ENCODE results near the gene ELMO1.
A peak's percentile ranks its signal among the peaks of the same experiment; 100 is the strongest.

Gene ELMO1, protein sequence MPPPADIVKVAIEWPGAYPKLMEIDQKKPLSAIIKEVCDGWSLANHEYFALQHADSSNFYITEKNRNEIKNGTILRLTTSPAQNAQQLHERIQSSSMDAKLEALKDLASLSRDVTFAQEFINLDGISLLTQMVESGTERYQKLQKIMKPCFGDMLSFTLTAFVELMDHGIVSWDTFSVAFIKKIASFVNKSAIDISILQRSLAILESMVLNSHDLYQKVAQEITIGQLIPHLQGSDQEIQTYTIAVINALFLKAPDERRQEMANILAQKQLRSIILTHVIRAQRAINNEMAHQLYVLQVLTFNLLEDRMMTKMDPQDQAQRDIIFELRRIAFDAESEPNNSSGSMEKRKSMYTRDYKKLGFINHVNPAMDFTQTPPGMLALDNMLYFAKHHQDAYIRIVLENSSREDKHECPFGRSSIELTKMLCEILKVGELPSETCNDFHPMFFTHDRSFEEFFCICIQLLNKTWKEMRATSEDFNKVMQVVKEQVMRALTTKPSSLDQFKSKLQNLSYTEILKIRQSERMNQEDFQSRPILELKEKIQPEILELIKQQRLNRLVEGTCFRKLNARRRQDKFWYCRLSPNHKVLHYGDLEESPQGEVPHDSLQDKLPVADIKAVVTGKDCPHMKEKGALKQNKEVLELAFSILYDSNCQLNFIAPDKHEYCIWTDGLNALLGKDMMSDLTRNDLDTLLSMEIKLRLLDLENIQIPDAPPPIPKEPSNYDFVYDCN

GRCh38 chr7:37448636-37449361, at the start of gene ELMO1:
TSS of gene ELMO1 (minus strand) at chr7:37448864. CDS start at chr7:37342690, 106,174 bp downstream.
- DNase-seq = peak; percentile 66 to 74

DNA sequence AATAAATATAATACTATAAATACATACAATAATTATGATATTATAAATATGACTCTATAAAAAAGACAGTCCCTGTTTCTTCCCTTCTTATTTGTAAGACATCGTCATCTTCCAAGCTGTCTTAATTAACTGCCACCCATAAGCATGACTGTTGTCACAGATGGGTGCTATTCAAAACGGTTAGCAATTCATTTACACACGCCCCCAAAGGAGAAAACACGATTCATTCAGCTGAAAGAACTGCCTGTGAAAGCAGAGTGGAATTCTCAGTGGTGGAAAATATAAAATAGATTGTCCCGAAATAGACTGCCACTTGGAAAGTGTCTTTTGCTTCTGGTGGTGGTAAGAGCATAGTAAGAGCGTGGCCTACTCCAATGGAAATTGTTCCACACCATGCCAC, 48.9 kb upstream of the ELMO1 start:
- no peak for DNase-seq

- peak in 1 of 2 donors; percentile 3 for DNase-seq
Measured at GRCh38 chr7:37495574-37496184, 47.0 kb upstream of the ELMO1 start.

DNA sequence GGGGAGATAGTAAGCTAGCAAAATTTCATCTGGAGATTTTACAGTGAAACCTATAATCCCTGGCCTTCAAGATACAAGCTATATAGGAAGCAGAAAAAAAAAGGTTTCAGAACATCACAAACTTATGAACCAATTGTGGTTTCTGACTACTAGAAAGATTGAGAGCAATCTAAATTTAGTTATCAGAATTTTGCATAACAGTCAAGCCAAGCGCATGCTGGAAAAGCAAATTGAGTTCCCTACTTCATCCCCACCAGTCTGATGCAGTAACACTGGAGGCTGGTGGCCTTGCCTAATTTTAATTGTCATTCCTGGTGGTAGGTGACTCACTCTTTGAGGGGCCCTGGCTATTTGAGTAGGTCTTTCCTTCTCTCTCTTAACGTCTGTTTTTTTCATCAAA, 46.3 kb upstream of the ELMO1 start:
- DNase-seq = no peak

- DNase-seq = no peak
Measured at GRCh38 chr7:37493810-37494209, 45.1 kb upstream of the ELMO1 start.

GRCh38 chr7:37493123-37493522, 44.5 kb upstream of the ELMO1 start:
- no peak for DNase-seq

- no peak for DNase-seq
Measured at GRCh38 chr7:37491919-37492694, 43.4 kb upstream of the ELMO1 start.

- no peak for DNase-seq
Measured at GRCh38 chr7:37489703-37490102, 41.0 kb upstream of the ELMO1 start.

DNA sequence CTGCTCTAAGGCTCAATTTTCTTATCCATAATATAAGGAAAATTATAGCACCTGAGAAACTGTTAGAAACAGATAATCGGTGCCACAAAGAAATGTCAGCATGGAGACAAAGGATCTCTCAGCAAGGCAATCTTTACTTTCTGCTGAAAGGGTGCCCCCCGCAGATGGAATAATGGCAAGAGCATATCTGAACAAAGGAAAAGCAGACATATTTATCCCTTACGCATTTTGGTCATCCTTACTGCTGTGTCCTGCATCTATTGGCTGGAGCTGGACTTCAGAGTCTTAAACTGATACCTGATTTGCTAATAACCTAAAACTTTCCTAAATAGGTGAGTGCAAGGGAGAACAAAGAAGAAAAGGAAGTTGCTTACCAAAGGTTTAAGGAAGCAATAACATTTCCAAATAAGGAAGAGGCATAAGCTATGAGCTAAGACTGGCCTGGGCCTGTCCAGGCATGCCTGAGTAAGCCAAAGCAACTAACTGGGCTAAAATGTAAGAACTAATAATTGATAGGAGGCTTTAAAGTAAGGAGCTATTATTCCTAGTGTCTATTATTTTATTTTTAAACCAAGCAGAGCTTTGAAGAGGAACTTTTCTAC, 39.6 kb upstream of the ELMO1 start:
- no peak for DNase-seq

DNA sequence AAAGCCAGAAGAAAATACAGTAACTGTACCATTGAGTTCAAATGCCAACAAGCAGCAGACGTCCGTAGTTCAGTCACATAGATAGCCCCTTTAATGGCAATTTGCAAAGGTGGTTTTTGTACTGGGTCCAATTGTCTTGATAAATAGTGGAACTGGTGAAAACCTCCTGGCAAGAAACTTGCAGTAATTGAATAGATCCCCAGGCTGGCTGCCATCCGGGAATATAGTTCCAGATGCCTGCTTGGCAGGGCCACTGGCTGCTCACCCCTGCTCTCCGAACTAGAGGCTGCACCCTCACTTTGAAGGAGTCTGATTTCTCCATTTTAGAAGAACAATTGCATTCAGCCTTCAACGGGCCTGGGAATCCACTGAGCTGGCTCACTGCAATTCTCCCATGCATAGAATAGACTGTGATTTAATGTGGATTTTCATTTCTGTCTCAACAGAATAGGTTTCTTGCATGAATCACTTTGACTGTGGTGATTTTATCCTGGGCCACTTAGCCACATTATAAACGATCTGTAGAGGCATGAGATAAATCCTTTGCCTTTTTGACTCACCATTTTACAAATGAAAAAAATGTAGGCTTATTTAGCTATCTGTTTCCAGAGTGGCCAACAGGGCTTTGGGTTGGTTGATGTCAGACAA, 35.9 kb upstream of the ELMO1 start:
- no peak for DNase-seq

- no peak for DNase-seq
Measured at GRCh38 chr7:37483627-37484026, 35.0 kb upstream of the ELMO1 start.

GRCh38 chr7:37482953-37483352, 34.3 kb upstream of the ELMO1 start:
- no peak for DNase-seq

- no peak for DNase-seq
Measured at GRCh38 chr7:37482505-37482904, 33.8 kb upstream of the ELMO1 start.

DNA sequence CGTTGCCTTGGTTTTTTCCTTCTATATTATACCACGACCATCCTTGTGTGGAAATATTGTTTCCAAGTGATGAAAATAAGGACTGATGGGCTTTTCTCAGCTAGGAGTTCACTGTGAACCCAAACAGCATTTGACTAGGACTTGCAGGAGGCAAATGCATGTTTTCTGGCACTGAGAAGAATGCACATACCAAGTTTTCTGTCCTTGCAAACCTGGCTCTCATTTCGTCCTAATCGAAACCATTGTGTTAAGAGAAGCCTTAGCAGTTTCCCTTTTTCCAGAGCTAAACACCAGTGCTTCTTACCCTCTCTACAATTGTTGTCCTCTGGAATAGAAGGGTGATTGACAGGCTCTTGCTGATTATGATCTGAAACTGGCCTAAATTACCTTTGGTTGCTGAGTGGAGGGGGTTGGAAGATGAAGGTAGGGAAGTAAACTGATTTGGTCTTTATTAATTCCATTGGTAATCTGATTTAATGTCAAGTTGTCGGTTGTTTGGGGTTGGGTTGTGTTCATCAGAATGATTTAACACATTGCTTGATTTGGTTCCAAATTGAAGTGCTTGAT, 33.1 kb upstream of the ELMO1 start:
- no peak for DNase-seq

DNA sequence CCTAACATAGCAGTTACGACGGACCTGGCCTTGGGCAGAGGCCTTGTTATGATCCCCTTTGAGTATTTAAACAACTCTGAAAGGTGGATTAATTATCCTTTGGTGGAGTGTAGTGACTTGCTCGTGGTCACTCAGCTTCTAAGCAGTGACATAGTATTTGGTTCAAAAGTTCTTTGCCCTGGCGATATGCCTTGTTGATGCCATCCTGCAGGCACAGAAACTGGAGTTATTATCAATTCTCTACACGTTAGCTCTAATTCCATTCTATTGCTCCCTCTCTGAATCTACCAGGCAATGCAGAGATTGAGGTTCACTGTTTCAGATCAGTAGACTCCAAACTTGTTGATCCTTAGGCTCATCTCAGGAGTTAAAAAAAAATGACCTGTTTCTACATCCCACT, 32.5 kb upstream of the ELMO1 start:
- no peak for DNase-seq

- DNase-seq = no peak
Measured at GRCh38 chr7:37480041-37481031, 31.7 kb upstream of the ELMO1 start.

DNA sequence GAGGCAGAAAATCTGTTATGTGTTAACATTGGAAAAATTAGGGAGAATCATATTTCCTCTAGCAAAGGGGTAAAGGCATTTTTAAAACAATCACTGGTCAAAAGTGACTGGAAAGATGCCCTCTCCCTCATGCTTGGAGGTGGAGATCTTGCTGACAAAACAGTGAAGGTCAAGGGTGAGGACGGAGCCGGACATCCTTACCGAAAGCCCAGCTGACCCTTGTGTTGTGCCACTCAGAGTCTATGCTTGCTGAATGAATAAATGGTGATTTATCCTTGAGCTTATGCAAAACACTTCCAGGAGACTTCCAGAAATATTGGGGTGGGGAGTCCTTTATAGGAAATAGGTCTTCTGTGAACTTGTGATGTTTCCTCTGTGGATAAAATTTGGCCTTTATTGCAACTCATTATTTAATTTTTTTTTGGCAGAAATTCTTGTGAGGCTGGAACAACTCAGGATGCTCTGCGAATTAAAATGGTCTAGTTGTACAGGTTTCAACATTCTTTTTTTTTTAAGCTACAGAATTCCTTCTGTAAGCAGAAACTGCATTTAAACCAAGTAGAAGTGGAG, 28.3 kb upstream of the ELMO1 start:
- DNase-seq = no peak

GRCh38 chr7:37476428-37476827, 27.8 kb upstream of the ELMO1 start:
- no peak for DNase-seq

DNA sequence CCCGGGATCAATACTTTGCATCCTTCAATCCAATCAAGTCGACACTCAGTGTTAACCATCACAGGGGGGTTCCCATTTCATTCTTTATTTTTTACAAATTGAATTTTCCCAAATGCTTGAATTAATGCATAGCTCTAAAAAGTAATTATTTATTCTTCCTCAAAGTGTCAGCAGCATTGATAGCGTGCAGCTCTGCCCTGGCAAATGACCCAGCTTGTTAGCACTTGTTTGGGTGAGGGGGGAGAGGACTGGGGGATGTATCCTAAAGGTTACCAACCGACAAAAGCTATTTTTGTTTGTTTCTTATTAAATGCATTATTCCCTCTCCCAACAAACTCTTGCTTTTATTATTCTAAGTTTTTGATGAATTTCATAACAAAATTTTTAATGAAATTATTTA, 27.0 kb upstream of the ELMO1 start:
- no peak for DNase-seq

Data from activated CD4-positive, alpha-beta T cell treated with anti-CD3 and anti-CD28 coated beads for 4 hours (primary cell).